SHP77 (cell line): ENCODE measurements around the gene RABL6.
"Not testable (repeated sequence)": the region's sequence is repeated elsewhere in the genome, so short reads cannot be mapped to it uniquely, and the experiment has no call there.

Experiments used
- DNase-seq, 2 experiments: peaks; one replicate each; lab custom pipeline; 2025; lab: John Stamatoyannopoulos, UW

RABL6 gene

GRCh38 chr9:136807281-136808074, at the start of gene RABL6:
TSS of gene RABL6 (plus strand) at chr9:136807948. CDS start at chr9:136808197, 249 bp downstream.
- DNase-seq = peak; percentile 71 to 73

GRCh38 chr9:136759001-136759400, 48.7 kb upstream of the RABL6 start:
- no peak for DNase-seq

GRCh38 chr9:136759436-136760325, 48.1 kb upstream of the RABL6 start:
- no peak for DNase-seq

GRCh38 chr9:136760424-136760823, 47.3 kb upstream of the RABL6 start:
- DNase-seq = no peak

GRCh38 chr9:136760834-136761544, 46.8 kb upstream of the RABL6 start:
- DNase-seq = peak; percentile 57 to 65

- no peak for DNase-seq
Measured at GRCh38 chr9:136761545-136761981, 46.2 kb upstream of the RABL6 start.

GRCh38 chr9:136762221-136762691, 45.5 kb upstream of the RABL6 start:
- DNase-seq = no peak

- peak; percentile 34 to 58 for DNase-seq
Measured at GRCh38 chr9:136762915-136763648, 44.7 kb upstream of the RABL6 start.

GRCh38 chr9:136763649-136764035, 44.1 kb upstream of the RABL6 start:
- no peak for DNase-seq

- DNase-seq = peak in 1 of 2 experiments; percentile 42
Measured at GRCh38 chr9:136764301-136764891, 43.4 kb upstream of the RABL6 start, which contains the start of gene LCN15. TSS of gene LCN15 (minus strand) at chr9:136764518. CDS start at chr9:136764488, 30 bp downstream.

- DNase-seq = no peak
Measured at GRCh38 chr9:136765041-136765440, 42.7 kb upstream of the RABL6 start.

GRCh38 chr9:136765745-136766409, 41.9 kb upstream of the RABL6 start:
- not testable (repeated sequence) for DNase-seq

GRCh38 chr9:136766410-136767120, 41.2 kb upstream of the RABL6 start:
- peak; percentile 68 to 77 for DNase-seq

GRCh38 chr9:136769710-136770191, 38.0 kb upstream of the RABL6 start:
- DNase-seq = no peak

GRCh38 chr9:136771907-136772415, 35.8 kb upstream of the RABL6 start:
- no peak for DNase-seq

GRCh38 chr9:136773386-136774044, 34.2 kb upstream of the RABL6 start:
- DNase-seq = peak in 1 of 2 experiments; percentile 54

- no peak for DNase-seq
Measured at GRCh38 chr9:136774416-136775045, 33.2 kb upstream of the RABL6 start.

- no peak for DNase-seq
Measured at GRCh38 chr9:136775191-136775590, 32.6 kb upstream of the RABL6 start.
